Vagina (tissue), 2 donors: ENCODE results near the gene RNF141.

ENCODE experiments used
- POLR2A ChIP-seq, 2 donors: fragments of 450-650 bp; IDR thresholded peaks; one replicate each; pipeline ENCODE4 v1.6.1; 2017; ENCODE audit warnings: antibody characterized with exemption in 2 of 2, mild to moderate bottlenecking in 2 of 2, moderate library complexity in 2 of 2
- POLR2AphosphoS5 ChIP-seq, 2 donors: sonication (generic); formaldehyde crosslinking; IDR thresholded peaks; one replicate each; pipeline ENCODE4 v1.9.0; 2017; ENCODE audit warnings: antibody characterized with exemption in 2 of 2, mild to moderate bottlenecking in 2 of 2, low read depth in 1 of 2; ENCODE audit not compliant: insufficient read depth in 1 of 2
- TF ChIP-seq, protein P1 (sequence below), 3 experiments: fragments of 450-650 bp in 2 of 3; fragments of 200-600 bp in 1 of 3; sonication (generic) in 1 of 3; IDR thresholded peaks; one replicate each; pipeline ENCODE4 v1.5.1; 2017 to 2019; ENCODE audit warnings: antibody characterized with exemption in 3 of 3, mild to moderate bottlenecking in 2 of 3, moderate library complexity in 2 of 3

DNA sequence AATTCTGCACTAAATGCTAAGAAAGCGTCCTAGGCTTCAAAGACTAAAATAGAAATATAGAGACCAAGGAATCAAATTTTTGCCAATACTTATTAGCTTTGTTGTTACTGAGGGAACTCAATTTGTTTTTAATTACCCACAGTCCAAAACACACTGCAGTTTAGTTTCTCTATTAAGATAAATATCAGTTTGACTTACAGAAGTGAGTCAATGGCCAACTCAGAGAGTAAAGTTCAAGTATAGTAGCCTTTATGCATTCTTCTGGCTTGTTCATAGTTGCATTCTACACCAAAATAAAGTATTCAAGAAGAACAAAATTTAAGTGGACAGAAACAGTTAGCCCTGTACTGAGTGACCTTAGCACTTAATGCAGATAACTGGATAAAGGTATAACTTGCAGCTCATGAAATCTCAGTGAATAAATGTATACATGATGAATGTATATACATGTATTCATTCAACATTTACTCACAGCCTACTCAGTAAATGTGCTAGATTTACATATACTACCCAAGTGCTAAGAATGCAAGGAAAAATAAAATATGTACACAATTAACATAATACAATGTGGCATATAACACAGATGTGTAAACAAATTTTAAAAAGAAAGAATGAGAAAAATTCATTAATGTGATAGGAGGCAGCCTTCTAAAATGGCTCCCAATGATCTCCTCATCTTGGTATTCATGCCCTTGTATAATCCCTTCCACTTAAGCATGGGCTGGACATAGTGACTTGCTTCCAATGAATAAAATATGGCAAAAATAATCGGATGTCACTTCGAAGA lies 9.7 kb upstream of the RNF141 start:
- TF ChIP-seq, protein P1, sequence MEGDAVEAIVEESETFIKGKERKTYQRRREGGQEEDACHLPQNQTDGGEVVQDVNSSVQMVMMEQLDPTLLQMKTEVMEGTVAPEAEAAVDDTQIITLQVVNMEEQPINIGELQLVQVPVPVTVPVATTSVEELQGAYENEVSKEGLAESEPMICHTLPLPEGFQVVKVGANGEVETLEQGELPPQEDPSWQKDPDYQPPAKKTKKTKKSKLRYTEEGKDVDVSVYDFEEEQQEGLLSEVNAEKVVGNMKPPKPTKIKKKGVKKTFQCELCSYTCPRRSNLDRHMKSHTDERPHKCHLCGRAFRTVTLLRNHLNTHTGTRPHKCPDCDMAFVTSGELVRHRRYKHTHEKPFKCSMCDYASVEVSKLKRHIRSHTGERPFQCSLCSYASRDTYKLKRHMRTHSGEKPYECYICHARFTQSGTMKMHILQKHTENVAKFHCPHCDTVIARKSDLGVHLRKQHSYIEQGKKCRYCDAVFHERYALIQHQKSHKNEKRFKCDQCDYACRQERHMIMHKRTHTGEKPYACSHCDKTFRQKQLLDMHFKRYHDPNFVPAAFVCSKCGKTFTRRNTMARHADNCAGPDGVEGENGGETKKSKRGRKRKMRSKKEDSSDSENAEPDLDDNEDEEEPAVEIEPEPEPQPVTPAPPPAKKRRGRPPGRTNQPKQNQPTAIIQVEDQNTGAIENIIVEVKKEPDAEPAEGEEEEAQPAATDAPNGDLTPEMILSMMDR (IDR thresholded peaks at IDR 0.05), result no peak
- TF ChIP-seq POLR2A (IDR thresholded peaks at IDR 0.05) (no peak), POLR2AphosphoS5 (IDR thresholded peaks at IDR 0.05; ENCODE audit: insufficient read depth in 1 of 2, low read depth in 1 of 2) (no peak)
